Vagina (tissue), 2 donors: ENCODE data around the gene ETS1. TPM values are rescaled to one million over a fixed set of nuclear protein-coding genes. Genes with fewer than 3 reads are reported as not detected.

Experiments used
- DNase-seq, 2 donors: peaks; one replicate each; pipeline ENCODE4 v3.0.0-alpha.2; 2017; ENCODE audit errors: extremely low spot score in 2 of 2
- H3K27ac ChIP-seq: fragments of 200-600 bp; sonication (generic); one replicate; pipeline ENCODE4 v1.5.1; 2019
- H3K27me3 ChIP-seq: fragments of 200-600 bp; sonication (generic); one replicate; pipeline ENCODE4 v1.5.1; 2019
- H3K36me3 ChIP-seq, 2 donors: fragments of 200-600 bp; sonication (generic); one replicate each; pipeline ENCODE4 v1.5.1; 2017 to 2019
- H3K4me1 ChIP-seq: fragments of 200-600 bp; sonication (generic); one replicate; pipeline ENCODE4 v1.5.1; 2019
- H3K4me3 ChIP-seq, 2 donors: fragments of 200-600 bp; sonication (generic); 1 replicate in 1 of 2; 2 replicates in 1 of 2; pipeline ENCODE4 v1.5.1; 2016 to 2019
- H3K9me3 ChIP-seq: fragments of 200-600 bp; sonication (generic); one replicate; pipeline ENCODE4 v1.5.1; 2019
- CTCF ChIP-seq, 3 experiments: fragments of 450-650 bp in 2 of 3; fragments of 200-600 bp in 1 of 3; sonication (generic) in 1 of 3; IDR thresholded peaks; one replicate each; pipeline ENCODE4 v1.5.1; 2017 to 2019; ENCODE audit warnings: antibody characterized with exemption in 3 of 3, mild to moderate bottlenecking in 2 of 3, moderate library complexity in 2 of 3
- POLR2A ChIP-seq, 2 donors: fragments of 450-650 bp; IDR thresholded peaks; one replicate each; pipeline ENCODE4 v1.6.1; 2017; ENCODE audit warnings: antibody characterized with exemption in 2 of 2, mild to moderate bottlenecking in 2 of 2, moderate library complexity in 2 of 2
- POLR2AphosphoS5 ChIP-seq, 2 donors: sonication (generic); formaldehyde crosslinking; IDR thresholded peaks; one replicate each; pipeline ENCODE4 v1.9.0; 2017; ENCODE audit warnings: antibody characterized with exemption in 2 of 2, mild to moderate bottlenecking in 2 of 2, low read depth in 1 of 2; ENCODE audit not compliant: insufficient read depth in 1 of 2
- intact Hi-C: fragments of 100-400 bp; cut with DNase I; formaldehyde crosslinking; loops from one replicate; pipeline ENCODE4 v1.15.1; 2023
- total RNA-seq: library from RNA; depleted of rRNA; stranded (reverse); fragments of >200 nt; gene quantifications from one replicate; pipeline ENCODE4 v1.2.3, GENCODE V29; 2016

The ETS1 gene
- total RNA-seq, 1 donor from 2014 or later, result 51.6 TPM

DNA sequence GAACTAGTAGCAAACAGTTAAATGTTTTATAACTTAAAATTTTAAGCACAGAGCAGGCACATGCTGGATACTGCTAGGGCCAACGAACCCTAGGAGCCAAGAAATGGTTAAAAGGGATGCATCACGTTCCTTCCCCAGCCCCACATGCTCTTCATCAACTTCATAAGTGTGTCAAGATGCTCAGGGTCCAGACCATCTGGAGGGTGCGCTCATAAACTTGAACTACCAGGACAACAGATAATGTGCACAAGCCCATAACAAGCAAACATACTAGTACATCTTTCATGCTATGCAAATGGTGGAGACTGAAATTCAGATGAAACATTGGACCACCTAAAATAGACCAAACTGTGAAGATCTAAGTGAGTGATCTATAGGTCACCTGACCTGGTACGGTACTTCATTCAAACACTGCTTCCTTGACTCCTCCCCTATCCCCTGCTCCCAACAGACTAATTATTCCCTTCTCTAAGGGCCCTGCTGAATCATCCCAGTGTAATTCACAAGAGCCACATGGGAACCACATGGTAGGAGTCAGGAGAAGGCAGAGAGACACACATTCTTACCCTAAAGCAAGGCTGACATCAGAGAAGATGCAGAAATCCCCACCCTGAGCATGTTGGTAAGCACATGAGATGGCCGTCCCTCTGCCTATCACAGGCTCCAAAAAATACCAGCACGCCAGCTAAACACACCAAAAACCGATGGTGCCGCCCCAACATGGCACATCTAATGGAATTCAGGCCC is 83.9 kb downstream of the ETS1 start:
- TF ChIP-seq POLR2AphosphoS5 (IDR thresholded peaks at IDR 0.05; ENCODE audit: insufficient read depth in 1 of 2, low read depth in 1 of 2) (no peak), CTCF (IDR thresholded peaks at IDR 0.05) (no peak), POLR2A (IDR thresholded peaks at IDR 0.05) (no peak)
- H3K4me3 ChIP-seq, result no peak overlapping the region
- no peaks in the 10 kb centered on the region for H3K9me3 ChIP-seq
- peak overlapping the region; percentile 79 for H3K27ac ChIP-seq
- intact Hi-C loops, result no loop called here
- H3K27me3 ChIP-seq, result no peaks in the 10 kb centered on the region
- H3K36me3 ChIP-seq, result no peaks in the 10 kb centered on the region
- no peak for DNase-seq
- H3K4me1 ChIP-seq, result peaks cover 98% of the 10 kb centered on the region

- intact Hi-C loops, result no loop called here
- no peaks in the 10 kb centered on the region for H3K36me3 ChIP-seq
- no peaks in the 10 kb centered on the region for H3K27me3 ChIP-seq
- no peak overlapping the region for H3K4me3 ChIP-seq
- DNase-seq, result no peak
- no peaks in the 10 kb centered on the region for H3K9me3 ChIP-seq
- H3K27ac ChIP-seq, result peak overlapping the region; percentile 79
- H3K4me1 ChIP-seq, result peaks cover 98% of the 10 kb centered on the region
- no peak for TF ChIP-seq POLR2A (IDR thresholded peaks at IDR 0.05)
- no peak for TF ChIP-seq CTCF (IDR thresholded peaks at IDR 0.05)
- no peak for TF ChIP-seq POLR2AphosphoS5 (IDR thresholded peaks at IDR 0.05; ENCODE audit: insufficient read depth in 1 of 2, low read depth in 1 of 2)
Measured at GRCh38 chr11:128502726-128503125, 84.6 kb downstream of the ETS1 start.

GRCh38 chr11:128501632-128502549 is 85.5 kb downstream of the ETS1 start:
- Histone ChIP-seq H3K4me3 (no peak overlapping the region), H3K27ac (peak overlapping the region; percentile 79), H3K36me3 (no peaks in the 10 kb centered on the region), H3K27me3 (no peaks in the 10 kb centered on the region), H3K4me1 (peaks cover 98% of the 10 kb centered on the region), H3K9me3 (no peaks in the 10 kb centered on the region)
- TF ChIP-seq POLR2A (IDR thresholded peaks at IDR 0.05), result no peak
- TF ChIP-seq CTCF (IDR thresholded peaks at IDR 0.05), result no peak
- no peak for TF ChIP-seq POLR2AphosphoS5 (IDR thresholded peaks at IDR 0.05; ENCODE audit: insufficient read depth in 1 of 2, low read depth in 1 of 2)
- DNase-seq, result no peak
- intact Hi-C loops, result no loop called here

GRCh38 chr11:128501008-128501407 is 86.3 kb downstream of the ETS1 start:
- DNase-seq, result no peak
- no peak overlapping the region for H3K4me3 ChIP-seq
- H3K4me1 ChIP-seq, result peaks cover 98% of the 10 kb centered on the region
- intact Hi-C loops, result no loop called here
- H3K27me3 ChIP-seq, result no peaks in the 10 kb centered on the region
- H3K27ac ChIP-seq, result peak overlapping the region; percentile 79
- TF ChIP-seq POLR2AphosphoS5 (IDR thresholded peaks at IDR 0.05; ENCODE audit: insufficient read depth in 1 of 2, low read depth in 1 of 2) (no peak), POLR2A (IDR thresholded peaks at IDR 0.05) (no peak), CTCF (IDR thresholded peaks at IDR 0.05) (no peak)
- no peaks in the 10 kb centered on the region for H3K9me3 ChIP-seq
- no peaks in the 10 kb centered on the region for H3K36me3 ChIP-seq
